GM12892 (cell line): ENCODE data around the gene DLG2.

Experiments used
- POLR2A ChIP-seq: IDR thresholded peaks from 2 replicates; pipeline ENCODE4 v1.6.1; 2011; ENCODE audit warnings: low read depth, low read length, control low read depth
- POLR2AphosphoS5 ChIP-seq: IDR thresholded peaks from 2 replicates; pipeline ENCODE4 v1.6.1; 2011; ENCODE audit warnings: low read depth, low read length, control low read depth
- TAF1 ChIP-seq: IDR thresholded peaks from 2 replicates; pipeline ENCODE4 v1.6.1; 2011; ENCODE audit warnings: low read depth, mild to moderate bottlenecking, control low read depth, low read length, borderline replicate concordance

DNA sequence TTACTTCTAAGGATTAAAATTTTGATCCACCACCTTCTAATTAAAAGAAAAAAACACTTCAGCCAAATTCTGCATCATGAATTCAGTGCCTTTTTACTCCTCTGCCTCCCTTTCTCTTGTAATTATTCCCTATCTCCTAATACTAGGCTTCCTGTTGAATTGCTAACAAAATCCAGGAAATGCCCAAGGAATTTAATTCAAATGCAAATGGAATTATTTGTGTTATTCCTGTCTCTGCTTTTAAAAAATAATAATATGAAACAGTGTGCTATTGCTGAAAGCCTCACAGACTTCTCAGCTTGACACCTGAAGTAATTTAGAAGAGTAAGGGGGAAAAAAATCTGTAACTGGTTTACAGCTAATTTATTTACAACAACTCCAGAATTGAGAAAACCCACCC lies 85.5 kb downstream of the DLG2 start:
- TF ChIP-seq POLR2AphosphoS5 (no peak), POLR2A (no peak), TAF1 (no peak)
